Measurements from ENCODE around the gene LAIR2.

Gene LAIR2

GRCh38 chr19:54456423-54457373 lies 45.9 kb upstream of the LAIR2 start:
- TF ChIP-seq POLR2AphosphoS5 (IDR thresholded peaks at IDR 0.05; ENCODE audit: low read depth, low read length) (no peak), REST (IDR thresholded peaks at IDR 0.05; ENCODE audit: insufficient read depth in 1 of 2, low read depth in 2 of 2, low read length in 2 of 2) (no peak), SIN3A (IDR thresholded peaks at IDR 0.05; ENCODE audit: borderline replicate concordance, insufficient read depth, low read length) (no peak), FOXP2 (optimal IDR thresholded peaks at IDR 0.05; ENCODE audit: borderline replicate concordance, extremely low read depth, extremely low read length, insufficient read depth) (no peak), TAF1 (IDR thresholded peaks at IDR 0.05; ENCODE audit: borderline replicate concordance, insufficient read depth, low read length) (no peak)

- TF ChIP-seq POLR2AphosphoS5 (IDR thresholded peaks at IDR 0.05; ENCODE audit: low read depth, low read length): no peak
- TF ChIP-seq SIN3A (IDR thresholded peaks at IDR 0.05; ENCODE audit: borderline replicate concordance, insufficient read depth, low read length): no peak
- TF ChIP-seq FOXP2 (optimal IDR thresholded peaks at IDR 0.05; ENCODE audit: borderline replicate concordance, extremely low read depth, extremely low read length, insufficient read depth): no peak
- no peak for TF ChIP-seq TAF1 (IDR thresholded peaks at IDR 0.05; ENCODE audit: borderline replicate concordance, insufficient read depth, low read length)
- TF ChIP-seq REST (IDR thresholded peaks at IDR 0.05; ENCODE audit: insufficient read depth in 1 of 2, low read depth in 2 of 2, low read length in 2 of 2): no peak
Measured at GRCh38 chr19:54457773-54458647, 44.6 kb upstream of the LAIR2 start.

GRCh38 chr19:54458648-54459281 lies 43.9 kb upstream of the LAIR2 start:
- TF ChIP-seq POLR2AphosphoS5 (IDR thresholded peaks at IDR 0.05; ENCODE audit: low read depth, low read length) (no peak), FOXP2 (optimal IDR thresholded peaks at IDR 0.05; ENCODE audit: borderline replicate concordance, extremely low read depth, extremely low read length, insufficient read depth) (no peak), SIN3A (IDR thresholded peaks at IDR 0.05; ENCODE audit: borderline replicate concordance, insufficient read depth, low read length) (no peak), TAF1 (IDR thresholded peaks at IDR 0.05; ENCODE audit: borderline replicate concordance, insufficient read depth, low read length) (no peak), REST (IDR thresholded peaks at IDR 0.05; ENCODE audit: insufficient read depth in 1 of 2, low read depth in 2 of 2, low read length in 2 of 2) (no peak)

- no peak for TF ChIP-seq TAF1 (IDR thresholded peaks at IDR 0.05; ENCODE audit: borderline replicate concordance, insufficient read depth, low read length)
- TF ChIP-seq REST (IDR thresholded peaks at IDR 0.05; ENCODE audit: insufficient read depth in 1 of 2, low read depth in 2 of 2, low read length in 2 of 2): no peak
- no peak; the same call in none of the 2 replicates for TF ChIP-seq POLR2AphosphoS5 (IDR thresholded peaks at IDR 0.05; ENCODE audit: low read depth, low read length)
- TF ChIP-seq SIN3A (IDR thresholded peaks at IDR 0.05; ENCODE audit: borderline replicate concordance, insufficient read depth, low read length): no peak
- TF ChIP-seq FOXP2 (optimal IDR thresholded peaks at IDR 0.05; ENCODE audit: borderline replicate concordance, extremely low read depth, extremely low read length, insufficient read depth): no peak
Measured at GRCh38 chr19:54459282-54460229, 43.1 kb upstream of the LAIR2 start.

All from PFSK-1 (cell line).